ENCODE data around the gene C11orf42. TPM values are rescaled to one million over a fixed set of nuclear protein-coding genes. Genes with fewer than 3 reads are reported as not detected.

C11orf42 gene
- total and polyA plus RNA-seq, 8 donors, result not detected

DNA sequence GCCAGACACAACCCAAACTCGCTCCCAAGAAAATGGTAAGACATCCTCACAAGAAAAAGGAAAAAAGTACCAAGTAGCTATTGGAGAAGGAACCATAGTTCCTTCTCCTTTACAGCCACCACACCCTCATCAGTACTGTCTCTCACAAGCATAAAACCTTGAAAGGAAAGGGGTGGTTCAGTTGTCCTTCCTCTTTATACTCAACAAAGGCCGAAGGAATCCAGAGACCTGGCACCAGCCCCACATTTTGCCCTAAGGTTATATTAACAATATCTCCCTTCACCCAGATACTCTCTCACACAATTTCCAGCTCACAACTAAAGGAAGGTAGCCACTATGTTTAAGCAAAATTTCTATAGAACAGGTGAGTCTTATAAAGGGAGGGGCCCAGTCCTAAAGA, 20.5 kb downstream of the C11orf42 start:
- intact Hi-C loops (cut with DNase I), result no loop called here
- peaks cover 0 to 19% (median 10%) of the 10 kb centered on the region in 3 donors for H3K36me3 ChIP-seq
- WGBS, 2 donors, result 59 to 68% methylated on average over 2 of the region's 2 CpGs
- no peak overlapping the region for H3K4me3 ChIP-seq
- no peaks in the 10 kb centered on the region for H3K27me3 ChIP-seq
- ATAC-seq (no peak), FAIRE-seq (no peak), DNase-seq (no peak)
- no peaks in the 10 kb centered on the region for H3K9me3 ChIP-seq
- H3K4me1 ChIP-seq, result peaks cover 0 to 3% (median 0%) of the 10 kb centered on the region in 3 donors
- H3K27ac ChIP-seq, result no peak overlapping the region
- TF ChIP-seq, protein P1, sequence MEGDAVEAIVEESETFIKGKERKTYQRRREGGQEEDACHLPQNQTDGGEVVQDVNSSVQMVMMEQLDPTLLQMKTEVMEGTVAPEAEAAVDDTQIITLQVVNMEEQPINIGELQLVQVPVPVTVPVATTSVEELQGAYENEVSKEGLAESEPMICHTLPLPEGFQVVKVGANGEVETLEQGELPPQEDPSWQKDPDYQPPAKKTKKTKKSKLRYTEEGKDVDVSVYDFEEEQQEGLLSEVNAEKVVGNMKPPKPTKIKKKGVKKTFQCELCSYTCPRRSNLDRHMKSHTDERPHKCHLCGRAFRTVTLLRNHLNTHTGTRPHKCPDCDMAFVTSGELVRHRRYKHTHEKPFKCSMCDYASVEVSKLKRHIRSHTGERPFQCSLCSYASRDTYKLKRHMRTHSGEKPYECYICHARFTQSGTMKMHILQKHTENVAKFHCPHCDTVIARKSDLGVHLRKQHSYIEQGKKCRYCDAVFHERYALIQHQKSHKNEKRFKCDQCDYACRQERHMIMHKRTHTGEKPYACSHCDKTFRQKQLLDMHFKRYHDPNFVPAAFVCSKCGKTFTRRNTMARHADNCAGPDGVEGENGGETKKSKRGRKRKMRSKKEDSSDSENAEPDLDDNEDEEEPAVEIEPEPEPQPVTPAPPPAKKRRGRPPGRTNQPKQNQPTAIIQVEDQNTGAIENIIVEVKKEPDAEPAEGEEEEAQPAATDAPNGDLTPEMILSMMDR (IDR thresholded peaks at IDR 0.05), result no peak

DNA sequence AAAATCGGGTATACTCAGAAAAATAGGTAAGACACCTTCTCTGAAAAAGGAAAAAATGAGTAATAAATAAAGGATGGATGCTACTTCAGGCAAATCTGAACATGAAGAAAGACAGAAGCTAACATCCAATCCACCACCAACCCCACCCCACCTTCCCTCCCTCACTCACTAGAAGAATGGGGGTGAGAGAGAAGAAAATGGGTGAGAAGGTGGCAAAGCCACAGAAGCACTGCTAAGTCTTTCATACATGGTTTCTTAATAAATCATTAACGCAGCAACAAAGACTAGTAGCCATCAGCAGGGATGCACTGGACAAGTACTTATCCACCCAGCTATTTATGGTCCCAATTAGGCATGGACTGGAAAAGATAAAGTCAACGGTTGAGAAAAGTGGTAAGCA, 23.2 kb downstream of the C11orf42 start:
- WGBS, 2 donors, result 42 to 70% methylated on average over 3 of the region's 3 CpGs
- intact Hi-C loops (cut with DNase I), result no loop called here
- Histone ChIP-seq H3K27me3 (no peaks in the 10 kb centered on the region), H3K4me3 (no peak overlapping the region), H3K9me3 (no peaks in the 10 kb centered on the region), H3K36me3 (peaks cover 0 to 6% (median 0%) of the 10 kb centered on the region in 3 donors), H3K4me1 (peaks cover 0 to 9% (median 5%) of the 10 kb centered on the region in 3 donors), H3K27ac (no peak overlapping the region)
- TF ChIP-seq, protein P1 (IDR thresholded peaks at IDR 0.05), result no peak
- ATAC-seq (no peak), FAIRE-seq (no peak), DNase-seq (no peak)

DNA sequence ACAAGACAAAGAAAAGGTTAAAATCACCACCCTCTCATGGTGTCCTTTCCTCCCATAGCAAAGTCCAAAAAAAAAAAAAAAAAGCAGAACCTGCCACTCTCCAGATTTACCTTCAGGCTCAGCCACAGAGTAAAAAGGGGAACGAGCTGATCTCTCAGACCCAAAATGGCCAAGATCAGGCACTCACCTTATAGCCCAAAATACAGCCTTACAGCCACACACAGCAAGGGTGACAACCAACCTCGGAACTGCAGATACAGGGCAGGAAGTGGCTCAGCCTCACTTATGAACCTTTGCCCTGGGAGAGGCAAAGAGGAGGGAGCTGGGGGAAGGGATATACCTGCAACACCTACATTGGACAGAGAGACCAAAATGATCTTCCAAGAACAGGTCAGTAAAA, 24.6 kb downstream of the C11orf42 start:
- DNase-seq, result no peak
- no peaks in the 10 kb centered on the region for H3K36me3 ChIP-seq
- H3K4me1 ChIP-seq, result peaks cover 0 to 12% (median 7%) of the 10 kb centered on the region in 3 donors
- H3K27me3 ChIP-seq, result no peaks in the 10 kb centered on the region
- TF ChIP-seq, protein P1 (IDR thresholded peaks at IDR 0.05), result no peak
- FAIRE-seq, result no peak
- 31 to 39% methylated on average over 2 of the region's 2 CpGs for WGBS, 2 donors
- intact Hi-C loops (cut with DNase I), result no loop called here
- H3K4me3 ChIP-seq, result no peak overlapping the region
- H3K27ac ChIP-seq, result no peak overlapping the region
- ATAC-seq, result no peak
- no peaks in the 10 kb centered on the region for H3K9me3 ChIP-seq

DNA sequence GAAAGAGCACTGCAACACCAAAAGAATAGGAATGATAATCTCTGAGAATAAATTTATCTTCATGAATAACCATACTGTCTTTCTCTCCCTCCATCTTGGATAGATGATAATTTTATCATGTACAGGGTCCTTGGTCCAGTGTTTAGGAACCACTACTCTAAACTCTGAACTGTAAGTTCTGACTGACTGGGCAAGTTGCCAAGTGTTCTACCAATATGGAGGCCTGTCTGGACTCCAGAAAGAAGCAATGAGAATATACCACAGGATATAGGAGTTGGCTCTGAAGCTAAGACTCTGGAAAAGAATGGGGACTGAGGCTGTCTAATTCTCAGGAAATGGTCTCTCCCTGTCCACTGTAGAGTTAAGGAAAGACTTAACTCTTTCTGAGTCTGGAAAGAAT, 27.5 kb downstream of the C11orf42 start:
- FAIRE-seq (no peak), ATAC-seq (no peak), DNase-seq (no peak)
- no peaks in the 10 kb centered on the region for H3K9me3 ChIP-seq
- H3K36me3 ChIP-seq, result no peaks in the 10 kb centered on the region
- intact Hi-C loops (cut with DNase I), result no loop called here
- TF ChIP-seq, protein P1 (IDR thresholded peaks at IDR 0.05), result no peak
- H3K27ac ChIP-seq, result no peak overlapping the region
- H3K27me3 ChIP-seq, result no peaks in the 10 kb centered on the region
- H3K4me1 ChIP-seq, result peaks cover 0 to 12% (median 7%) of the 10 kb centered on the region in 3 donors
- H3K4me3 ChIP-seq, result no peak overlapping the region

DNA sequence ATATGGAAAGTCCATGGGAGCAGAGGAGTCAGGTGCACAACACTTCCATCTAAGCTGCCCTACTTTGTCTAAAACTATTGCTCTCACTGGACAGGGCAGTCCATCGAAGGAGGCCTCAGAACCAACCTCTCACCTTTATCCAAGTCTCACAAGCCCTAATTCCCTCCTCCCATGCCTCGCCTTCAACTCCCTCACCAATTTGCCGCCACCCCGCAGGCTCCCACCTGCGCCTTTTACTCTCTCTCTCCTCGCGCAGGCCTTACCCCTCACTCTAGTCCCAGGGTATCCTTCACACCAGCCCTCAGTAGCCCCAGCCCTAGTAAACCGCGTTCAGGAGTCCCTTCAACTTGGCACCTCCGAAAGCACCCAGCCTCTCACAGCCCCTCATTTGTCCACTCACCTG, 28.6 kb downstream of the C11orf42 start:
- Histone ChIP-seq H3K4me1 (peaks cover 0 to 12% (median 7%) of the 10 kb centered on the region in 3 donors), H3K27me3 (no peaks in the 10 kb centered on the region), H3K36me3 (no peaks in the 10 kb centered on the region), H3K4me3 (peak overlapping the region; percentile 70 to 75 (median 72)), H3K27ac (peak overlapping the region; percentile 45 to 59 (median 46)), H3K9me3 (no peaks in the 10 kb centered on the region)
- peak in 2 of 4 donors; percentile 0 to 3 for ATAC-seq
- intact Hi-C loops (cut with DNase I), result no loop called here
- no peak for FAIRE-seq
- DNase-seq, result peak in 1 of 6 donors; percentile 14
- TF ChIP-seq, protein P1 (IDR thresholded peaks at IDR 0.05), result no peak
- 0 to 1% methylated on average over 10 of the region's 10 CpGs for WGBS, 2 donors
